OCI-LY1 (cell line): ENCODE results near the gene AGBL3.

Source experiments
- H2AFZ ChIP-seq: fragments of 200-600 bp; sonication (generic), shearing (Covaris generic); 2 replicates; pipeline ENCODE4 v1.6.0; 2014; ENCODE audit warnings: antibody characterized with exemption, mild to moderate bottlenecking, low read length
- H3F3A ChIP-seq: fragments of 200-600 bp; sonication (generic), shearing (Covaris generic); 2 replicates; pipeline ENCODE4 v1.6.0; 2014; ENCODE audit warnings: mild to moderate bottlenecking, antibody characterized with exemption, low read length, moderate library complexity; ENCODE audit not compliant: insufficient read depth
- H3K27ac ChIP-seq: fragments of 200-600 bp; sonication (generic); 2 replicates; pipeline ENCODE4 v1.5.1; 2014; ENCODE audit warnings: low read length, mixed run types, mild to moderate bottlenecking, low read depth; ENCODE audit not compliant: poor library complexity, severe bottlenecking
- H3K27me3 ChIP-seq: fragments of 200-600 bp; sonication (generic); 2 replicates; pipeline ENCODE4 v1.6.0; 2014; ENCODE audit warnings: antibody characterized with exemption, mild to moderate bottlenecking, low read length, moderate library complexity; ENCODE audit not compliant: insufficient read depth
- H3K36me3 ChIP-seq: fragments of 200-600 bp; sonication (generic); 2 replicates; pipeline ENCODE4 v1.6.1; 2014; ENCODE audit warnings: mild to moderate bottlenecking, antibody characterized with exemption, low read length, moderate library complexity, mixed read lengths; ENCODE audit not compliant: insufficient read depth
- H3K4me1 ChIP-seq: fragments of 200-600 bp; sonication (generic); 2 replicates; pipeline ENCODE4 v1.5.1; 2014; ENCODE audit warnings: mild to moderate bottlenecking, low read length, moderate library complexity; ENCODE audit not compliant: insufficient read depth, severe bottlenecking
- H3K4me2 ChIP-seq: fragments of 200-600 bp; sonication (generic), shearing (Covaris generic); 2 replicates; pipeline ENCODE4 v1.6.1; 2014; ENCODE audit warnings: low read length
- H3K4me3 ChIP-seq: fragments of 200-600 bp; sonication (generic); 2 replicates; pipeline ENCODE4 v1.5.1; 2014; ENCODE audit warnings: low read length, low read depth, mild to moderate bottlenecking, mixed read lengths; ENCODE audit not compliant: poor library complexity, severe bottlenecking
- H3K79me2 ChIP-seq: fragments of 200-600 bp; shearing (Covaris generic); 2 replicates; pipeline ENCODE4 v1.6.1; 2016; ENCODE audit warnings: mixed run types, low read length, mixed read lengths; ENCODE audit not compliant: insufficient read depth
- H3K9ac ChIP-seq: fragments of 200-600 bp; sonication (generic), shearing (Covaris generic); 2 replicates; pipeline ENCODE4 v1.6.1; 2014; ENCODE audit warnings: mild to moderate bottlenecking, low read length, mixed read lengths
- H3K9me2 ChIP-seq: fragments of 200-600 bp; sonication (generic), shearing (Covaris generic); 2 replicates; pipeline ENCODE4 v1.6.1; 2014; ENCODE audit warnings: low read depth, mild to moderate bottlenecking, low read length, mixed read lengths
- H3K9me3 ChIP-seq: fragments of 200-600 bp; shearing (Covaris generic); 2 replicates; pipeline ENCODE4 v1.6.1; 2014; ENCODE audit warnings: low read length, mixed read lengths
- H4K20me1 ChIP-seq: fragments of 200-600 bp; sonication (generic), shearing (Covaris generic); 2 replicates; pipeline ENCODE4 v1.6.0; 2016; ENCODE audit warnings: mild to moderate bottlenecking, low read length; ENCODE audit not compliant: insufficient read depth
- CTCF ChIP-seq: fragments of 200-600 bp; sonication (generic), shearing (Covaris generic); IDR thresholded peaks from 2 replicates; pipeline ENCODE4 v1.5.1; 2017; ENCODE audit warnings: mild to moderate bottlenecking, antibody characterized with exemption, low read length, moderate library complexity, mixed read lengths
- EZH2 ChIP-seq: fragments of 200-600 bp; sonication (generic), shearing (Covaris generic); IDR thresholded peaks from 2 replicates; pipeline ENCODE4 v1.8.0; 2017; ENCODE audit warnings: borderline replicate concordance, mixed run types, mild to moderate bottlenecking, antibody characterized with exemption, low read length, moderate library complexity, mixed read lengths

Gene AGBL3

GRCh38 chr7:135128931-135129330 lies 142.6 kb downstream of the AGBL3 start:
- H3K4me3 ChIP-seq = no peak overlapping the region
- no peaks in the 10 kb centered on the region for H4K20me1 ChIP-seq
- no peaks in the 10 kb centered on the region; the same call in 1 of the 2 replicates for H3K36me3 ChIP-seq
- H3K4me2 ChIP-seq = no peak overlapping the region
- no peaks in the 10 kb centered on the region for H3K27me3 ChIP-seq
- H2AFZ ChIP-seq = no peak overlapping the region
- peaks cover 16% of the 10 kb centered on the region for H3K9me3 ChIP-seq
- H3K4me1 ChIP-seq = no peaks in the 10 kb centered on the region
- no peaks in the 10 kb centered on the region for H3K9me2 ChIP-seq
- no peaks in the 10 kb centered on the region for H3K79me2 ChIP-seq
- TF ChIP-seq CTCF (no peak), EZH2 (no peak)
- H3F3A ChIP-seq = no peaks in the 10 kb centered on the region
- H3K9ac ChIP-seq = no peak overlapping the region
- no peak overlapping the region for H3K27ac ChIP-seq

GRCh38 chr7:135129579-135129978 lies 143.3 kb downstream of the AGBL3 start:
- Histone ChIP-seq H4K20me1 (no peaks in the 10 kb centered on the region), H3K4me1 (no peaks in the 10 kb centered on the region), H3K79me2 (no peaks in the 10 kb centered on the region), H3K27ac (no peak overlapping the region), H3K4me3 (no peak overlapping the region), H3K9ac (no peak overlapping the region), H2AFZ (no peak overlapping the region), H3K9me2 (no peaks in the 10 kb centered on the region), H3K27me3 (no peaks in the 10 kb centered on the region), H3K9me3 (peaks cover 16% of the 10 kb centered on the region), H3K36me3 (no peaks in the 10 kb centered on the region; the same call in 1 of the 2 replicates), H3K4me2 (no peak overlapping the region), H3F3A (no peaks in the 10 kb centered on the region)
- TF ChIP-seq CTCF (no peak), EZH2 (no peak)

GRCh38 chr7:135143885-135144668 lies 157.8 kb downstream of the AGBL3 start:
- Histone ChIP-seq H3K9ac (no peak overlapping the region), H3F3A (no peaks in the 10 kb centered on the region), H3K9me2 (no peaks in the 10 kb centered on the region), H3K27ac (no peak overlapping the region), H3K36me3 (no peaks in the 10 kb centered on the region), H2AFZ (no peak overlapping the region), H4K20me1 (no peaks in the 10 kb centered on the region), H3K9me3 (no peaks in the 10 kb centered on the region), H3K4me1 (peaks cover 34% of the 10 kb centered on the region), H3K27me3 (no peaks in the 10 kb centered on the region), H3K4me2 (no peak overlapping the region), H3K79me2 (no peaks in the 10 kb centered on the region; the same call in 1 of the 2 replicates), H3K4me3 (no peak overlapping the region)
- TF ChIP-seq EZH2 (no peak), CTCF (no peak)
